Mucosa of rectum (tissue), 2 donors: ENCODE results near the gene C22orf42.
"Not testable (repeated sequence)": the region's sequence is repeated elsewhere in the genome, so short reads cannot be mapped to it uniquely, and the experiment has no call there.

ENCODE experiments used
- H3K27ac ChIP-seq, 2 donors: one replicate each; pipeline ENCODE4 v1.7.0; 2013; ENCODE audit warnings: inconsistent platforms in 2 of 2, low read depth in 2 of 2, low read length in 2 of 2
- H3K27me3 ChIP-seq, 2 donors: one replicate each; pipeline ENCODE4 v1.7.0; 2013; ENCODE audit warnings: low read length in 2 of 2; ENCODE audit not compliant: control insufficient read depth in 2 of 2, insufficient read depth in 2 of 2
- H3K36me3 ChIP-seq, 2 donors: one replicate each; pipeline ENCODE4 v1.7.0; 2013; ENCODE audit warnings: low read length in 2 of 2; ENCODE audit not compliant: control insufficient read depth in 2 of 2, insufficient read depth in 2 of 2
- H3K4me1 ChIP-seq, 2 donors: one replicate each; pipeline ENCODE4 v1.7.0; 2013; ENCODE audit warnings: low read length in 2 of 2, mild to moderate bottlenecking in 1 of 2; ENCODE audit not compliant: control insufficient read depth in 2 of 2, insufficient read depth in 2 of 2
- H3K4me3 ChIP-seq, 2 donors: one replicate each; pipeline ENCODE4 v1.7.0; 2013; ENCODE audit warnings: low read length in 2 of 2
- H3K9ac ChIP-seq, 2 donors: one replicate each; pipeline ENCODE4 v1.7.0; 2013; ENCODE audit warnings: low read length in 2 of 2, low read depth in 1 of 2, mild to moderate bottlenecking in 1 of 2
- H3K9me3 ChIP-seq, 2 donors: one replicate each; pipeline ENCODE4 v1.7.0; 2013; ENCODE audit warnings: low read length in 2 of 2; ENCODE audit not compliant: control insufficient read depth in 2 of 2
- donor health status: healthy.
- donor health status: Normal muscosa, but diverticular disease.

Gene C22orf42

DNA sequence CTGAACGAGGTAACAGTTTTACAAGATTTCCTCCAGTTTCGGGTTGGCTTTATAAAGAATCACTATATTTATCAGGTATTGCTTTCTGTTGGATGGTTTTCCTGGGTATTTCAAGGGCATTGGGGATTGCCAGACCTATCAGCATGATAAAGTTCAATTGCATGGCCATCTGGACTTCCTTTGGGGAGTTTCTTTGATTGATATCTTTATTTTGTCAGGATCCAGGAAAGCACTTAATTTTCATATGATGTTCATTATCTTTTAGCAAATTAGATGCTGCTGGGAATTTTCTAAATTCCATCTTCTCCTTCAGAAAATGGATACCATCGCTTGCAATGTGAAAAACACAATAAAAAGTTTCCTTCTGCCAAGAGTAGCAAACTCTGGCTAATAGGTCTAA lies 24.5 kb upstream of the C22orf42 start:
- Histone ChIP-seq H3K27me3 (peaks cover 3% of the 10 kb centered on the region in 2 donors), H3K4me1 (no peaks in the 10 kb centered on the region), H3K36me3 (no peaks in the 10 kb centered on the region), H3K9me3 (no peaks in the 10 kb centered on the region), H3K4me3 (no peak overlapping the region), H3K9ac (no peak overlapping the region), H3K27ac (no peak overlapping the region)

DNA sequence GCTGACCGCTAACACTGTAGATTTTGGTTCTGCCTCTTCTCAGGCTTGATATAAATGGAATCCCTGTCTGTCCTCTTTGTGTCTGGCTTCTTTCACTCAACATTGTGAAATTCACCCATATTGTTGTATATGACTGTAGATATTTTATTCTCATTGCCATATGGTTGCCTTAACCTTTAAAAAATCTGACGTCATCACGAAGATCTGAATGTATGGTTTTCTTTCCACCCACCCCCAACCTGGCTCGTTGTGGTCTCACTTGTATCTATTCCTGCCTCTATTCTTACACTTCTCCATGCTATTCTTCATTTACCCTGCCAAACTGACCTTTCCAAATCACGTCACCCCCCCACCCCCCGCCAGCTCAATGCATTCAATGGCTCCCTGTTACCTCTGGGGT lies 21.9 kb upstream of the C22orf42 start:
- no peak overlapping the region for H3K4me3 ChIP-seq
- no peaks in the 10 kb centered on the region for H3K9me3 ChIP-seq
- no peaks in the 10 kb centered on the region for H3K4me1 ChIP-seq
- H3K27me3 ChIP-seq = peaks cover 3 to 13% of the 10 kb centered on the region in 2 donors
- no peak overlapping the region for H3K9ac ChIP-seq
- H3K36me3 ChIP-seq = no peaks in the 10 kb centered on the region
- H3K27ac ChIP-seq = no peak overlapping the region

DNA sequence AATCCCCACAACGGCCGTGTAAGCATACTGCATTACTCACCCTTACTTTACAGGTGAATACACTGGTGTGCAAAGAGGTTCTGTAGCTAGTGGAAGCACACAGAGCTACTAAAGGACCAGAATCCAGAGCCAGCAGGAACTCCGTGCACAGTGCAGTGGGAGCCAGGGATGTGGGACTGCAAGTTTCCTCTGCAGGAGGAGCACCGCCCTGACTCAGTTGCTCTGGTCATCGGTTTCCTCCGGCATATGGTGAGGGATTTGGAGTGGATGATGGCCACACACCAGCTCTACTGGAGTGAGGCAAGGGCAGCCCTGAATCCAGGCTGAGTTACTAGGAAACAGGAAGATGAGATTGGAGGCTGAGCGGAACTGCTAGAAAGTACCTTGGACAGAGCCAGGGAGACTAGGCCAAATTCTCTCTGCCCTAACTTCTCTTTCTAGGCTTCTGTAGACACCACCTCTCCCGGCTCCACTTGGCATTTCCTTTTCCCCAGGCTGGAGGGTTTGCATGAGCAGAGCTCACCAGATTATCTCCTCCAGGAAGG lies 18.2 kb upstream of the C22orf42 start:
- H3K9ac ChIP-seq = no peak overlapping the region
- no peaks in the 10 kb centered on the region for H3K4me1 ChIP-seq
- H3K9me3 ChIP-seq = no peaks in the 10 kb centered on the region
- H3K4me3 ChIP-seq = no peak overlapping the region
- no peak overlapping the region for H3K27ac ChIP-seq
- H3K36me3 ChIP-seq = no peaks in the 10 kb centered on the region
- peaks cover 8 to 25% of the 10 kb centered on the region in 2 donors for H3K27me3 ChIP-seq

DNA sequence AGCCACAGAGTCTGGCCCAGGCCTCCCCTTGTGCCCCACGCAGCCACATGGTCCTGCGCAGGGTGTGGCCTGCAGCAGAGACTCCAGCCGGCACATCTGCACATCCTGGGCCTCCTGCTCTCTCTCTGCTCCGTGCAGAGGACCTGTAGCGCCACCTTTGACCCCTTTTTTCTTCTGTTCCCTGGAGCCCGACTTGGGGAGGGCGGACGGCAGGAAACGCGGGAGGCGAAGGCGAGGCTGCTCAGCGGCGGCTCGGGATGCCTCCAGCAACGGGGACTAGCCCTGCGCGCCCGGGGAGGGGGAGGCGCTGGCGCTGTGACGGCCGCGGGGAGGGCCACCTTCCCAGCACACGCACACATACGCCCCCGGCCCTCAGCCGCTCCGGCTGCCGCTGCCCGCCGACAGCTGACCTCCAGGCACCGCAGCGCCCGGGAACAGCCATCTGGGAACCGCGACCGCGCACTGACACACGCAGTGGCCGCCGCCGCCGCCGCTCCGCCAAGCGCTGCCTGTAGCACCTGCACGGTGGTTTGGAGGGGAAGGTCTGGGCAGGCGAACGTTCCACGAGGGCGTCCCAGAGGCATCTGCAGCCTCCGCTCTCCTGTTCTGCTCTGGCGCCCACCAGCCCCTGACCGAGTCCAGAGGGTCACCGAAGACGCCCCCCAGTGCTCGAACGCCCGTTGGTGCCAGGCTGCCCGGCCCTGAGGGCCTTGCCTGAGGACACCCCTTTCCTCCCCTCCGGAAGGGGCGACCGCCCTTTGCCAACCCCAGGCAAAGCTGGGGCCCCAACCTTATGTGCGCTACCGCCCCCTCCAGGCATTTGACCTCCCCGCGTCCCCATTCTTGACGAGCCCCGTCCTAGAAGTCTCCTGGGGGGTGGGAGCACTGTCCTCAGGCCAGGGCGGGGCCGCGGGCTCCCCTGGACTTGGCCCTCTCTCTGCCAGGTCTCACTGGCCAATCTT lies 16.9 kb upstream of the C22orf42 start:
- H3K9ac ChIP-seq = no peak overlapping the region

DNA sequence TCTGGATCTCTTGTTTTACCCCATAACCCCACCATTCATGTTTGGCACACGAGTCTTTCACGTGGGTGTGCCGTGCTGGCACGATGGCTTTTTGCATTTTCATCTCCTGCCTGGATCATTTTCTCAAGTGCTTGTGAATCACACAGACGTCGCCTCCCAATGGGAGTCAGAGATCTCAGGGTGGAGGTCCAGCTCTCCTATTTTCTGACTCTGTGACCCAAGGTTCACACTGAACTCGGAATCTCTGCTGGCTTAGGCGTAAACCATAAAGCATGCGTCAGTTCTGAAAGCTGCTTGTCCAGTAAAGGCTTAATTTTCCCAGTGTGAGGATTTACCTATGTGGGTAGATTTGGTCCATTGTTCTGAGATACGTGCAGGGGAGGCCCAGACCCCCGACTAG lies 16.0 kb upstream of the C22orf42 start:
- H3K27me3 ChIP-seq = peaks cover 6 to 21% of the 10 kb centered on the region in 2 donors

More for the DNA sequence above, 16.9 kb upstream of the C22orf42 start:
- Histone ChIP-seq H3K27me3 (peaks cover 6 to 25% of the 10 kb centered on the region in 2 donors), H3K27ac (no peak overlapping the region), H3K4me1 (no peaks in the 10 kb centered on the region), H3K36me3 (no peaks in the 10 kb centered on the region), H3K9me3 (no peaks in the 10 kb centered on the region), H3K4me3 (no peak overlapping the region)

DNA sequence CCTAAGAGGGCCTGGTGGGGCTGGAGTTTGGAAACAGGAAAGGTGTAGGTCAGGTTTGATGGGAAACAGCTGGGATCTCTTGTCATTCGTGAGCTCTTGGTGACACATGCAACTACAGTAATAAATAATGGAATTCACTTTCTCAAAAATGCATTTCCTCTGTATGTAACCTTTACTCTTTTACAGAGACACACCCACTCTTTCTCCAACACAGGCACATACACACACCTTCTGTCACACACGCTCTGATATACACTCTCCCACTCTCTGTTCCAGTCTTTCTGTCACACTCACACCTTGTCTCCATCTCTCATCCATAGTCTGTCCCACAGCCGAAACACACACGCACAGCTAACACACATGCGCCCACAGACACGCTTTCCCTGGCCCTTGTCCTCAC lies 6.6 kb upstream of the C22orf42 start:
- H3K36me3 ChIP-seq = no peaks in the 10 kb centered on the region
- no peak overlapping the region for H3K9ac ChIP-seq
- H3K9me3 ChIP-seq = no peaks in the 10 kb centered on the region
- no peak overlapping the region for H3K27ac ChIP-seq
- H3K4me3 ChIP-seq = no peak overlapping the region
- peaks cover 0 to 4% of the 10 kb centered on the region in 2 donors for H3K4me1 ChIP-seq
- peaks cover 0 to 3% of the 10 kb centered on the region in 2 donors for H3K27me3 ChIP-seq

More for the DNA sequence above, 16.0 kb upstream of the C22orf42 start:
- Histone ChIP-seq H3K27ac (no peak overlapping the region), H3K4me3 (no peak overlapping the region), H3K9ac (no peak overlapping the region), H3K36me3 (no peaks in the 10 kb centered on the region), H3K9me3 (no peaks in the 10 kb centered on the region), H3K4me1 (no peaks in the 10 kb centered on the region)

DNA sequence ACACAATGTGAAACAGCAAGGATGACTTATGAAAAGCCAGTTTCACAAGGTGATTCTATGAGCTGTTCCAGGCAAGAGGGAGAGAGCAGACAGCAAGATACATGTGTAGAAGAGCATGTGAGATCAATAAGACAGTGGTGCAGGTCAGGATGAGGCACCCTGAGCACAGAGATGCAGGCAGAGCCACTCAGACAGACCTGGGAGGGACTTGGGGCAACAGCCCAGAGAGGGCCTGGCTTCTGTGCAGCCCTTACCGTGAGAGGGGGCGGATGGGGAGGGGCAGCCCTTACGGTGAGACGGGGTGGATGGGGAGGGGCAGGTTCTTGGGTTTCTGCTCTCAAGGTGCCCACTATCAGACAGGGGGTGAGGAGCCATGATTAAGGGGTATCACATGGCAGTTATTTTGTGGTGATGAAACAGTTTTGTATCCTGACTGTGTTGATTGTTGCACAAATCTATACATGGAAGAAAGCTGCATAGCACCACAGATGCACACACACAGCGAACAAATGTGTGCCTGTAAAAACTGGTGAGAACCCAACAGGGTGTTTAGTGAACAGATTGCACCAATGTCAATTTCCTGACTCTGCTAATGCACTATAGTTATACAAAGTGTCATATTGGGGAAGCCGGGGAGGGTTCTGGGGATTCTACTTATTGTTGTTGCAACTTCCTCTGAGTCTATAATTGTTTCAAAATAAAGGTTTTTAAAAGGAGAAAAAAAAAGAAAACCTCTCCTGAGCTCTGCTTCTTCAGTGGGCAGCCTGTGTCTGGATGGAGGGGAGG lies 5.2 kb upstream of the C22orf42 start:
- Histone ChIP-seq H3K36me3 (no peaks in the 10 kb centered on the region), H3K4me3 (no peak overlapping the region), H3K27me3 (peaks cover 0 to 3% of the 10 kb centered on the region in 2 donors), H3K27ac (no peak overlapping the region), H3K9me3 (no peaks in the 10 kb centered on the region), H3K9ac (no peak overlapping the region), H3K4me1 (peaks cover 0 to 4% of the 10 kb centered on the region in 2 donors)

DNA sequence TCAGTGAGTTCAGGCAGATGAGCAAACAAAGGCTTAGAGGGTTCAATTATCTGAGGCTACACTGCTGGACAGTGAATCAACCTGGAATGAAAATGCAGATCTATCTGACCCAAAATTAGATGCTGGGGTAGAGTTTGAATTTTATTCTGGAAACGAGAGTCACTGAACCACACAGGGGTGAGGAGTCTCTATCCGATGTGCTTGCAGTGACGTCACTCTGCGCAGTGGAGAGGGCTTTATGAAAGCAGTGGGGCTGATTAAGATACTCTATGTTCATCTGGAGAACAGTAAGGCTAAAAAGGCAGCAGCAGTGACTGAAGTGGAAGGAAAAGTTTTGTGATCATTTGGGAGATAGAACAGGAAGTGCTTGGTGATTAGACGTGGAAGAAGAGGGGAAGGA lies 1.3 kb upstream of the C22orf42 start:
- H3K36me3 ChIP-seq, H3K4me3 ChIP-seq, H3K9me3 ChIP-seq, H3K9ac ChIP-seq, H3K27ac ChIP-seq, H3K27me3 ChIP-seq, H3K4me1 ChIP-seq: not testable (repeated sequence)

DNA sequence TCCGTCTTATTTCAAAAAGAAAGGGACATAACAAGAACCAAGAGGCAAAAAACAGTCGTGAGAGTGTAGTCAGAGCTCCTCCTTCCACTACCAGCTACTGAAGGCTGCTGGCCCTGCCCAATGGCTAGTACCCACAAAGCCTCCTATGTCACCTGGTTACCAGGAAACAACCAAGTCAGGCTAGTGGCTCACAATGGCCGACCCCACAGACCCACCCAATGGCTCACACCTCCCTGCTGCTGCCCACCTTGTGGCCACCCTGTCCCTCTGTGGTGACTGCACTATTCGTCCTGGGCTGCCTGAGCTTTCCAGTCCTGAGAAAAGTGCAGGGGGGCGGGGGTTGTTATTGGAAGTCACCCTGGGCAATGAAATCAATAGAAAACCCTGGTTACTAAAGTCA lies 1.5 kb downstream of the C22orf42 start:
- H3K27me3 ChIP-seq, H3K36me3 ChIP-seq, H3K9me3 ChIP-seq, H3K4me1 ChIP-seq, H3K27ac ChIP-seq, H3K9ac ChIP-seq, H3K4me3 ChIP-seq: not testable (repeated sequence)

DNA sequence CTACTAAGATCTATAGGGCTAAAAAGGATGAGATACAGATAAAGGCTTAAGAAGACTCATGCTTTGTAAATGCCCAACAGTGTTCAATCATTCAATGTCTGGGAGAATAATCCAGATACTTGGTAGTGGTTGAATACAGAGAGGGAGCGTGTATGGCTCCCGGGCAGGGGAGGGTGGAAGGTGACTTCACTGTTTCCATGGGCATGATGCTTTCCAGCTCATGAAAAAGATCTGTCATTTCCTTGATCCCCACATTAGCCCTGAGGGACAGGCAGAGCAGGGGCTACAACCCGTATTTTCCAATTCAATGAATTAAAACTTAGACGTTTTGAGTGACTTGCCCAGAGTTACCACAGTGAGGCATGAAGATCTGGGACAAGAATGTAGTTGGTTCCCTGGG lies 4.4 kb downstream of the C22orf42 start:
- H3K4me3 ChIP-seq, H3K9me3 ChIP-seq, H3K27ac ChIP-seq, H3K4me1 ChIP-seq, H3K9ac ChIP-seq, H3K36me3 ChIP-seq, H3K27me3 ChIP-seq: not testable (repeated sequence)
